ENCODE data around the gene UBE2O.

GRCh38 chr17:76368545-76368944 is 84.4 kb downstream of the UBE2O start:
- TF ChIP-seq CTCF (IDR thresholded peaks at IDR 0.05), result no peak
- TF ChIP-seq POLR2A (IDR thresholded peaks at IDR 0.05), result no peak

Data from Peyer's patch (tissue), 4 donors.